GM19328 (cell line): Measurements from ENCODE around the gene COPS4.
A peak's percentile ranks its signal among the peaks of the same experiment; 100 is the strongest.
"Not testable (repeated sequence)": the region's sequence is repeated elsewhere in the genome, so short reads cannot be mapped to it uniquely, and the experiment has no call there.

Experiments used
- ATAC-seq: cut with Tn5 transposase; IDR thresholded peaks from one replicate; pipeline ENCODE4 v1.9.1; 2021; ENCODE audit warnings: mild to moderate bottlenecking, moderate library complexity; ENCODE audit not compliant: unreplicated experiment

COPS4 gene

GRCh38 chr4:83082777-83083176 lies 47.8 kb downstream of the COPS4 start:
- ATAC-seq = no peak

GRCh38 chr4:83083925-83084475 lies 49.0 kb downstream of the COPS4 start:
- no peak for ATAC-seq

- not testable (repeated sequence) for ATAC-seq
Measured at GRCh38 chr4:83084956-83085355, 50.0 kb downstream of the COPS4 start.

- no peak for ATAC-seq
Measured at GRCh38 chr4:83089410-83090157, 54.6 kb downstream of the COPS4 start.

- no peak for ATAC-seq
Measured at GRCh38 chr4:83093060-83093640, 58.2 kb downstream of the COPS4 start.

GRCh38 chr4:83096397-83096796 lies 61.4 kb downstream of the COPS4 start:
- ATAC-seq = no peak

GRCh38 chr4:83104991-83105390 lies 70.0 kb downstream of the COPS4 start:
- ATAC-seq = no peak

- ATAC-seq = no peak
Measured at GRCh38 chr4:83107631-83108030, 72.6 kb downstream of the COPS4 start.

GRCh38 chr4:83108101-83108861 lies 73.3 kb downstream of the COPS4 start:
- ATAC-seq = no peak

GRCh38 chr4:83109480-83110222 lies 74.7 kb downstream of the COPS4 start:
- ATAC-seq = peak; percentile 23

- ATAC-seq = peak; percentile 66
Measured at GRCh38 chr4:83110223-83110945, 75.4 kb downstream of the COPS4 start.

GRCh38 chr4:83110970-83111750 lies 76.2 kb downstream of the COPS4 start:
- no peak for ATAC-seq

GRCh38 chr4:83111751-83112141 lies 76.8 kb downstream of the COPS4 start:
- not testable (repeated sequence) for ATAC-seq

- ATAC-seq = peak; percentile 25
Measured at GRCh38 chr4:83112231-83112630, 77.2 kb downstream of the COPS4 start.

GRCh38 chr4:83112678-83113428 lies 77.9 kb downstream of the COPS4 start:
- no peak for ATAC-seq

- ATAC-seq = no peak
Measured at GRCh38 chr4:83113429-83113786, 78.4 kb downstream of the COPS4 start.

- no peak for ATAC-seq
Measured at GRCh38 chr4:83114576-83114975, 79.6 kb downstream of the COPS4 start, which contains the start of gene PLAC8. Gene PLAC8, minus strand, starts transcription at chr4:83114729. Its CDS starts 6,808 bp downstream, at chr4:83107921.

GRCh38 chr4:83115000-83115399 lies 80.0 kb downstream of the COPS4 start:
- ATAC-seq = no peak
